GM21576 (cell line): Measurements from ENCODE around the gene ARRB2.

ENCODE experiments used
- ATAC-seq: cut with Tn5 transposase; IDR thresholded peaks from one replicate; pipeline ENCODE4 v1.9.1; 2021; ENCODE audit warnings: mild to moderate bottlenecking, moderate library complexity; ENCODE audit not compliant: unreplicated experiment

Gene ARRB2

GRCh38 chr17:4722678-4723240 is 12.3 kb downstream of the ARRB2 start:
- ATAC-seq, result no peak

DNA sequence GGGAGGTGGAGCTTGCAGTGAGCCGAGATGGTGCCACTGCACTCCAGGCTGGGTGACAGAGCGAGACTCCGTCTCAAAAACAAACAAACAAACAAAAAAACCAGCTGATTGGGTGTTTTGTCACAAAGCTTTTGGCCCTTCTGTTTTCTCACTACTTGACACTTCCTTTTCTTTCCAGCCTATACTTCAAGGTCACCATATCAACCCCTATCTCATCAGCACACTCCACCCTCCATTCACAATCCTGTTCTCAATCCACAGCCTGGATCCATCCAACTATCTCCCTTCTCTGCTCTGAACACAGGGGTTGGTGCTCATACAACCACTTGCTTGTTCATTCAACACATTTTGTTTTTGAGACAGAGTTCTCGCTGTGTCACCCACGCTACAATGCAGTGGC is 14.2 kb downstream of the ARRB2 start:
- no peak for ATAC-seq

- no peak for ATAC-seq
These were observed 15.3 kb downstream of the ARRB2 start for GRCh38 chr17:4725646-4726310.

GRCh38 chr17:4728124-4728523 is 17.7 kb downstream of the ARRB2 start:
- no peak for ATAC-seq

- no peak for ATAC-seq
These were observed 22.7 kb downstream of the ARRB2 start for GRCh38 chr17:4733073-4733531.

- ATAC-seq, result no peak
These were observed 24.5 kb downstream of the ARRB2 start for GRCh38 chr17:4734857-4735475.

GRCh38 chr17:4735876-4736651 is 25.6 kb downstream of the ARRB2 start:
- ATAC-seq, result no peak

- no peak for ATAC-seq
These were observed 28.0 kb downstream of the ARRB2 start for GRCh38 chr17:4738136-4739121.

GRCh38 chr17:4739122-4740024 is 28.9 kb downstream of the ARRB2 start, which contains the start of the genes CXCL16 and ZMYND15:
TSS of gene CXCL16 (minus strand) at chr17:4739928. CDS start at chr17:4739339, 589 bp downstream.
TSS of gene ZMYND15 (plus strand) at chr17:4739833. CDS start at chr17:4740549, 716 bp downstream.
- ATAC-seq, result no peak

GRCh38 chr17:4740025-4740351 is 29.6 kb downstream of the ARRB2 start:
- no peak for ATAC-seq

- ATAC-seq, result no peak
These were observed 30.2 kb downstream of the ARRB2 start for GRCh38 chr17:4740584-4740983.

GRCh38 chr17:4741544-4741943 is 31.1 kb downstream of the ARRB2 start:
- ATAC-seq, result no peak

DNA sequence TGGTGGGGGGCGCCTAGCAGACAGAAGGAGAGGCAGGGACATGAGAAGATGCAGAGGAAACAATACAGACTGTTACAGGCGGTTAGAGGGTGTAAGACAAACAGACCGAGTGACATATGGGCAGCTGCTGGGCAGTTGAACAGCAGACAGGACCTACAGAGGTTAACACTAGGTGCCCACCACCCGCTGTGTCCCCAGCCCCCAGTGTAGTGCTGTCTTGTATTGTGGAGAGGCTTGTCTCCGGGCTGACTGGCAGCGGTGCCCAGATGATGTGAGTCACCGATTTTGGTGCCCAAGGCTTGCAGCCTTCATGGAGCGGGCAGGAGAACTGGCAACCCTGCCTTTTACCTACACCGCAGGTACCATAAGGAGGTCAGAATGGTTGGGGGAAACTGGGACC is 31.7 kb downstream of the ARRB2 start:
- ATAC-seq, result no peak

DNA sequence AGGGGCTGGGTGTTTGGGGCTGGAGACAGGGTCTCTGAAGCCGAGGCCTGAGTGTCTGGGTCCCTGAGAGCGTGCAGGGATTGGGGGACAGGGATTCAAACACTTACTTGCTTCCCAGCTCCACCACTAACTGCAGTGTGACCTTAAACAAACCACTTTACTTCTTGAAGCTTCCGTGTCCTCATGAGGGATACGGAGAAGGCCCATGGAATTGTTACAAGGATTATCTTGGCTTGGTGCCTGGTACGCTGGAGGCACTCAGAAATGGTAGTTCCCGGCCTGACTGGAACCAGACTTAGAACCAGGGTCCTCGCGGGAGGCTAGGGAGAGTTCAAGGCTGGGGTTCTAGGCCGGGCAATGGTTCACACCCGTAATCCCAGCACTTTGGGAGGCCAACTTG is 32.2 kb downstream of the ARRB2 start:
- ATAC-seq, result no peak

GRCh38 chr17:4743216-4743615 is 32.8 kb downstream of the ARRB2 start:
- no peak for ATAC-seq

GRCh38 chr17:4743898-4744297 is 33.5 kb downstream of the ARRB2 start:
- no peak for ATAC-seq

- ATAC-seq, result no peak
These were observed 34.9 kb downstream of the ARRB2 start for GRCh38 chr17:4744999-4745969.

DNA sequence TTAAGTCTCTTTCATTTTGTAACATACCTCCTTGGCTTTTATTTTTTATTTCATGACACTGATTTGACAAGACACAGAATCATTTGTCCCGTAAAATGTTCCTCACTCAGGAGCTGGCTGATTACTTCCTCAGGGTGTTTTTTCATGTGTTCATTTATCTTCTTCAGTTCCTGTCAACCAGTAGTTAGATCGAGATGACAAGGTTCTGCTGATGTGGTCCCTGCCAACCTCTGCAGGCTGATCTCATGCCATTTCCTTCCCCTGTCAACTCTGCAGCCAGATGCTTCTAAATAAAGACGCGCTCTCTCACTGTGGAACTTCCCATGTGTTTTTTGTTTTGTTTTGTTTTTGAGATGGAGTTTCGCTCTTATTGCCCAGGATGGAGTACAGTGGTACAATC is 37.4 kb downstream of the ARRB2 start:
- no peak for ATAC-seq
